H1 (cell line): ENCODE measurements around the gene TOMM40. TPM values are rescaled to one million over a fixed set of nuclear protein-coding genes. Genes with fewer than 3 reads are reported as not detected.

ENCODE experiments used
- CHD1 ChIP-seq: IDR thresholded peaks from 2 replicates; pipeline ENCODE4 v1.6.1; 2012; ENCODE audit warnings: low read depth, low read length, improper control_type of control experiment
- CTCF ChIP-seq, 3 experiments: IDR thresholded peaks; 1 replicate in 2 of 3; 2 replicates in 1 of 3; pipeline versions ENCODE4 v1.5.1 to v1.6.1; 2011; ENCODE audit warnings: low read length in 3 of 3, mild to moderate bottlenecking in 3 of 3, inconsistent platforms in 2 of 3, low read depth in 1 of 3, moderate library complexity in 1 of 3; ENCODE audit not compliant: insufficient read depth in 1 of 3; ENCODE audit errors: control extremely low read depth in 1 of 3
- JUN ChIP-seq: IDR thresholded peaks from 2 replicates; pipeline ENCODE4 v1.6.1; 2011; ENCODE audit warnings: low read depth, mild to moderate bottlenecking, improper control_type of control experiment, low read length
- PHF8 ChIP-seq: fragments of 200-600 bp; sonication (generic); conservative IDR thresholded peaks from 2 replicates; pipeline ENCODE4 v1.7.1; 2012; ENCODE audit warnings: low read depth, mild to moderate bottlenecking, inconsistent platforms, low read length, moderate library complexity
- polyA plus RNA-seq, 7 experiments: library from polyadenylated mRNA; depleted of rRNA in 3 of 7; stranded (reverse) in 5 of 7; unstranded in 2 of 7; fragments of >200 nt in 5 of 7; fragments of 200-250 nt in 2 of 7; gene quantifications; 1 replicate in 5 of 7; 2 replicates in 1 of 7; 4 replicates in 1 of 7; pipeline versions ENCODE4 v1.2.1 to v1.2.3, GENCODE V29; 2011 to 2013; ENCODE audit warnings: missing spikeins in 2 of 7, mixed read lengths in 2 of 7
- total RNA-seq: library from RNA; stranded (reverse); fragmentation: NEBNext Ultra II Directional; extraction: Animal tissue kit (Norgen Biotek cat#: 25700); gene quantifications from 2 replicates; pipeline ENCODE4 v1.2.1, GENCODE V29; 2021
- TF ChIP-seq, protein P1 (sequence below): fragments of 300-600 bp; sonication (generic); IDR thresholded peaks from 2 replicates; pipeline ENCODE4 v1.7.1; 2012; ENCODE audit warnings: low read length, moderate library complexity, mild to moderate bottlenecking, inconsistent platforms; ENCODE audit not compliant: insufficient replicate concordance
- TF ChIP-seq, protein P2 (sequence below): IDR thresholded peaks from 2 replicates; pipeline ENCODE4 v1.6.1; 2012; ENCODE audit warnings: low read length, inconsistent platforms

Gene TOMM40
- total and polyA plus RNA-seq, 2 of the 8 experiments (the other 6 are each of a cell fraction or from before 2014, with no cell fraction given) = 154 to 179 TPM

DNA sequence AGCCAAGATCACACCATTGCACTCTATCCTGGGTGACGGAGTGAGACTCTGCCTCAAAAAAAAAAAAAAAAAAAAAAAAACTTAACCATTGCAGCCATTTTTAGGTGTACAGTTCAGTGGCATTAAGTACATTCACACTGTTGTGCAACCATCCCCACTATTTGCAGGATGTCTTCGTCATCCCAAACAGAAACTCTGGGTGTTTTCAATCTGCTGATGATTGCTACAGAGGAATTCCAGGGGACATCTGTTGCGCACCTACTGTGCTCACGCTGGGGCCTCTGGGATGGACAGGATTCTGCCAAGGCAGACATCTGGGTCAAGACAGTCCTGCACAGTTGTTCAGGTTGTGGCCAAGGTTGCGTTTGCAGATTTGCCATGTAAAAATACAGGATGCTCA, 48.6 kb downstream of the TOMM40 start (continued):
- TF ChIP-seq, protein P1, sequence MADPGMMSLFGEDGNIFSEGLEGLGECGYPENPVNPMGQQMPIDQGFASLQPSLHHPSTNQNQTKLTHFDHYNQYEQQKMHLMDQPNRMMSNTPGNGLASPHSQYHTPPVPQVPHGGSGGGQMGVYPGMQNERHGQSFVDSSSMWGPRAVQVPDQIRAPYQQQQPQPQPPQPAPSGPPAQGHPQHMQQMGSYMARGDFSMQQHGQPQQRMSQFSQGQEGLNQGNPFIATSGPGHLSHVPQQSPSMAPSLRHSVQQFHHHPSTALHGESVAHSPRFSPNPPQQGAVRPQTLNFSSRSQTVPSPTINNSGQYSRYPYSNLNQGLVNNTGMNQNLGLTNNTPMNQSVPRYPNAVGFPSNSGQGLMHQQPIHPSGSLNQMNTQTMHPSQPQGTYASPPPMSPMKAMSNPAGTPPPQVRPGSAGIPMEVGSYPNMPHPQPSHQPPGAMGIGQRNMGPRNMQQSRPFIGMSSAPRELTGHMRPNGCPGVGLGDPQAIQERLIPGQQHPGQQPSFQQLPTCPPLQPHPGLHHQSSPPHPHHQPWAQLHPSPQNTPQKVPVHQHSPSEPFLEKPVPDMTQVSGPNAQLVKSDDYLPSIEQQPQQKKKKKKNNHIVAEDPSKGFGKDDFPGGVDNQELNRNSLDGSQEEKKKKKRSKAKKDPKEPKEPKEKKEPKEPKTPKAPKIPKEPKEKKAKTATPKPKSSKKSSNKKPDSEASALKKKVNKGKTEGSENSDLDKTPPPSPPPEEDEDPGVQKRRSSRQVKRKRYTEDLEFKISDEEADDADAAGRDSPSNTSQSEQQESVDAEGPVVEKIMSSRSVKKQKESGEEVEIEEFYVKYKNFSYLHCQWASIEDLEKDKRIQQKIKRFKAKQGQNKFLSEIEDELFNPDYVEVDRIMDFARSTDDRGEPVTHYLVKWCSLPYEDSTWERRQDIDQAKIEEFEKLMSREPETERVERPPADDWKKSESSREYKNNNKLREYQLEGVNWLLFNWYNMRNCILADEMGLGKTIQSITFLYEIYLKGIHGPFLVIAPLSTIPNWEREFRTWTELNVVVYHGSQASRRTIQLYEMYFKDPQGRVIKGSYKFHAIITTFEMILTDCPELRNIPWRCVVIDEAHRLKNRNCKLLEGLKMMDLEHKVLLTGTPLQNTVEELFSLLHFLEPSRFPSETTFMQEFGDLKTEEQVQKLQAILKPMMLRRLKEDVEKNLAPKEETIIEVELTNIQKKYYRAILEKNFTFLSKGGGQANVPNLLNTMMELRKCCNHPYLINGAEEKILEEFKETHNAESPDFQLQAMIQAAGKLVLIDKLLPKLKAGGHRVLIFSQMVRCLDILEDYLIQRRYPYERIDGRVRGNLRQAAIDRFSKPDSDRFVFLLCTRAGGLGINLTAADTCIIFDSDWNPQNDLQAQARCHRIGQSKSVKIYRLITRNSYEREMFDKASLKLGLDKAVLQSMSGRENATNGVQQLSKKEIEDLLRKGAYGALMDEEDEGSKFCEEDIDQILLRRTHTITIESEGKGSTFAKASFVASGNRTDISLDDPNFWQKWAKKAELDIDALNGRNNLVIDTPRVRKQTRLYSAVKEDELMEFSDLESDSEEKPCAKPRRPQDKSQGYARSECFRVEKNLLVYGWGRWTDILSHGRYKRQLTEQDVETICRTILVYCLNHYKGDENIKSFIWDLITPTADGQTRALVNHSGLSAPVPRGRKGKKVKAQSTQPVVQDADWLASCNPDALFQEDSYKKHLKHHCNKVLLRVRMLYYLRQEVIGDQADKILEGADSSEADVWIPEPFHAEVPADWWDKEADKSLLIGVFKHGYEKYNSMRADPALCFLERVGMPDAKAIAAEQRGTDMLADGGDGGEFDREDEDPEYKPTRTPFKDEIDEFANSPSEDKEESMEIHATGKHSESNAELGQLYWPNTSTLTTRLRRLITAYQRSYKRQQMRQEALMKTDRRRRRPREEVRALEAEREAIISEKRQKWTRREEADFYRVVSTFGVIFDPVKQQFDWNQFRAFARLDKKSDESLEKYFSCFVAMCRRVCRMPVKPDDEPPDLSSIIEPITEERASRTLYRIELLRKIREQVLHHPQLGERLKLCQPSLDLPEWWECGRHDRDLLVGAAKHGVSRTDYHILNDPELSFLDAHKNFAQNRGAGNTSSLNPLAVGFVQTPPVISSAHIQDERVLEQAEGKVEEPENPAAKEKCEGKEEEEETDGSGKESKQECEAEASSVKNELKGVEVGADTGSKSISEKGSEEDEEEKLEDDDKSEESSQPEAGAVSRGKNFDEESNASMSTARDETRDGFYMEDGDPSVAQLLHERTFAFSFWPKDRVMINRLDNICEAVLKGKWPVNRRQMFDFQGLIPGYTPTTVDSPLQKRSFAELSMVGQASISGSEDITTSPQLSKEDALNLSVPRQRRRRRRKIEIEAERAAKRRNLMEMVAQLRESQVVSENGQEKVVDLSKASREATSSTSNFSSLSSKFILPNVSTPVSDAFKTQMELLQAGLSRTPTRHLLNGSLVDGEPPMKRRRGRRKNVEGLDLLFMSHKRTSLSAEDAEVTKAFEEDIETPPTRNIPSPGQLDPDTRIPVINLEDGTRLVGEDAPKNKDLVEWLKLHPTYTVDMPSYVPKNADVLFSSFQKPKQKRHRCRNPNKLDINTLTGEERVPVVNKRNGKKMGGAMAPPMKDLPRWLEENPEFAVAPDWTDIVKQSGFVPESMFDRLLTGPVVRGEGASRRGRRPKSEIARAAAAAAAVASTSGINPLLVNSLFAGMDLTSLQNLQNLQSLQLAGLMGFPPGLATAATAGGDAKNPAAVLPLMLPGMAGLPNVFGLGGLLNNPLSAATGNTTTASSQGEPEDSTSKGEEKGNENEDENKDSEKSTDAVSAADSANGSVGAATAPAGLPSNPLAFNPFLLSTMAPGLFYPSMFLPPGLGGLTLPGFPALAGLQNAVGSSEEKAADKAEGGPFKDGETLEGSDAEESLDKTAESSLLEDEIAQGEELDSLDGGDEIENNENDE = no peak
- TF ChIP-seq CHD1 (no peak), CTCF (IDR thresholded peaks at IDR 0.05; ENCODE audit: control extremely low read depth in 1 of 3, insufficient read depth in 1 of 3, low read depth in 1 of 3, low read length in 3 of 3) (no peak), JUN (no peak), PHF8 (no peak)
- TF ChIP-seq, protein P2, sequence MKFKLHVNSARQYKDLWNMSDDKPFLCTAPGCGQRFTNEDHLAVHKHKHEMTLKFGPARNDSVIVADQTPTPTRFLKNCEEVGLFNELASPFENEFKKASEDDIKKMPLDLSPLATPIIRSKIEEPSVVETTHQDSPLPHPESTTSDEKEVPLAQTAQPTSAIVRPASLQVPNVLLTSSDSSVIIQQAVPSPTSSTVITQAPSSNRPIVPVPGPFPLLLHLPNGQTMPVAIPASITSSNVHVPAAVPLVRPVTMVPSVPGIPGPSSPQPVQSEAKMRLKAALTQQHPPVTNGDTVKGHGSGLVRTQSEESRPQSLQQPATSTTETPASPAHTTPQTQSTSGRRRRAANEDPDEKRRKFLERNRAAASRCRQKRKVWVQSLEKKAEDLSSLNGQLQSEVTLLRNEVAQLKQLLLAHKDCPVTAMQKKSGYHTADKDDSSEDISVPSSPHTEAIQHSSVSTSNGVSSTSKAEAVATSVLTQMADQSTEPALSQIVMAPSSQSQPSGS = no peak
